ENCODE data around the gene XRN1.

DNA sequence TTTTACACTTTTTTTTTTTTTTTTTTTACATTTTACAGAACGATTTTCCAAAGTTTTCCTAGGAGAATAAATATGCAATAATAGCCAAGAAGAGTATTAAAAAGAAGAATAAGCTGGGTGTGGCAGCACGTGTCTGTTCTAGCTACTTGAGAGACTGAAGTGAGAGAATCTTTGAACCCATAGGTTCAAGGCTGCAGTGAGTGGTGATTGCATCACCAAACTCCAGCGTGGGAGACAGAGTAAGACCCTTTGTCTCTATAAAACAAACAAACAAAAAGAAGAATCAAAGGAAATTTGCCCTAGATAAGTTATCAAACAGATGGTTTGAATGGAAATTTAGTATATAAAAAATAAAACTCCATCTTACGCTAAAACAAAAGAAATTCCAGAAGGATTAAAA is 13.3 kb downstream of the XRN1 start:
- TF ChIP-seq, protein P1, sequence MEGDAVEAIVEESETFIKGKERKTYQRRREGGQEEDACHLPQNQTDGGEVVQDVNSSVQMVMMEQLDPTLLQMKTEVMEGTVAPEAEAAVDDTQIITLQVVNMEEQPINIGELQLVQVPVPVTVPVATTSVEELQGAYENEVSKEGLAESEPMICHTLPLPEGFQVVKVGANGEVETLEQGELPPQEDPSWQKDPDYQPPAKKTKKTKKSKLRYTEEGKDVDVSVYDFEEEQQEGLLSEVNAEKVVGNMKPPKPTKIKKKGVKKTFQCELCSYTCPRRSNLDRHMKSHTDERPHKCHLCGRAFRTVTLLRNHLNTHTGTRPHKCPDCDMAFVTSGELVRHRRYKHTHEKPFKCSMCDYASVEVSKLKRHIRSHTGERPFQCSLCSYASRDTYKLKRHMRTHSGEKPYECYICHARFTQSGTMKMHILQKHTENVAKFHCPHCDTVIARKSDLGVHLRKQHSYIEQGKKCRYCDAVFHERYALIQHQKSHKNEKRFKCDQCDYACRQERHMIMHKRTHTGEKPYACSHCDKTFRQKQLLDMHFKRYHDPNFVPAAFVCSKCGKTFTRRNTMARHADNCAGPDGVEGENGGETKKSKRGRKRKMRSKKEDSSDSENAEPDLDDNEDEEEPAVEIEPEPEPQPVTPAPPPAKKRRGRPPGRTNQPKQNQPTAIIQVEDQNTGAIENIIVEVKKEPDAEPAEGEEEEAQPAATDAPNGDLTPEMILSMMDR (conservative IDR thresholded peaks at IDR 0.05; ENCODE audit: low read depth, low read length), result no peak
- no peak for TF ChIP-seq EZH2 (IDR thresholded peaks at IDR 0.05; ENCODE audit: borderline replicate concordance, low read depth, low read length, poor library complexity, severe bottlenecking)
